Parathyroid adenoma (tissue), 2 donors: Measurements from ENCODE around the gene BCL2L1.

ENCODE experiments used
- H2AFZ ChIP-seq: fragments of 300-600 bp; sonication (generic); one replicate; pipeline ENCODE4 v1.7.0; 2017; ENCODE audit warnings: antibody characterized with exemption, mild to moderate bottlenecking
- H3K27ac ChIP-seq: fragments of 300-600 bp; sonication (generic); one replicate; pipeline ENCODE4 v1.7.0; 2017
- H3K27me3 ChIP-seq: fragments of 300-600 bp; sonication (generic); one replicate; pipeline ENCODE4 v1.7.0; 2017; ENCODE audit warnings: low read length; ENCODE audit not compliant: control insufficient read depth, insufficient read depth
- H3K36me3 ChIP-seq: fragments of 300-600 bp; sonication (generic); one replicate; pipeline ENCODE4 v1.7.0; 2017; ENCODE audit warnings: low read length; ENCODE audit not compliant: control insufficient read depth, insufficient read depth
- H3K4me1 ChIP-seq: fragments of 300-600 bp; sonication (generic); one replicate; pipeline ENCODE4 v1.7.0; 2017; ENCODE audit warnings: control low read depth
- H3K4me2 ChIP-seq: fragments of 300-600 bp; sonication (generic); one replicate; pipeline ENCODE4 v1.7.0; 2017; ENCODE audit warnings: low read length
- H3K4me3 ChIP-seq: fragments of 300-600 bp; sonication (generic); one replicate; pipeline ENCODE4 v1.7.0; 2017; ENCODE audit warnings: low read depth, low read length
- H3K79me2 ChIP-seq: fragments of 300-600 bp; sonication (generic); one replicate; pipeline ENCODE4 v1.7.0; 2017; ENCODE audit warnings: control low read depth
- H3K9ac ChIP-seq: fragments of 300-600 bp; sonication (generic); one replicate; pipeline ENCODE4 v1.7.0; 2017; ENCODE audit warnings: mild to moderate bottlenecking
- H3K9me3 ChIP-seq: fragments of 300-600 bp; sonication (generic); one replicate; pipeline ENCODE4 v1.7.0; 2017; ENCODE audit warnings: low read length; ENCODE audit not compliant: control insufficient read depth
- CTCF ChIP-seq: fragments of 300-600 bp; sonication (generic); IDR thresholded peaks from one replicate; pipeline ENCODE4 v1.7.0; 2017; ENCODE audit warnings: antibody characterized with exemption, mild to moderate bottlenecking
- donor health status: primary hyperparathyroidism.

The BCL2L1 gene

GRCh38 chr20:31676609-31676989, 46.1 kb downstream of the BCL2L1 start:
- H3K9ac ChIP-seq = no peak overlapping the region
- H2AFZ ChIP-seq = no peak overlapping the region
- H3K79me2 ChIP-seq = peaks cover 37% of the 10 kb centered on the region
- no peak for TF ChIP-seq CTCF
- no peaks in the 10 kb centered on the region for H3K36me3 ChIP-seq
- H3K4me2 ChIP-seq = no peak overlapping the region
- no peaks in the 10 kb centered on the region for H3K9me3 ChIP-seq
- H3K4me3 ChIP-seq = no peak overlapping the region
- no peaks in the 10 kb centered on the region for H3K27me3 ChIP-seq
- H3K27ac ChIP-seq = peak overlapping the region; percentile 64
- H3K4me1 ChIP-seq = peaks cover 31% of the 10 kb centered on the region

- Histone ChIP-seq H3K9ac (no peak overlapping the region), H3K36me3 (no peaks in the 10 kb centered on the region), H3K4me3 (no peak overlapping the region), H3K27ac (peak overlapping the region; percentile 64), H3K4me2 (no peak overlapping the region), H3K9me3 (no peaks in the 10 kb centered on the region), H3K27me3 (no peaks in the 10 kb centered on the region), H3K79me2 (peaks cover 42% of the 10 kb centered on the region), H3K4me1 (peaks cover 31% of the 10 kb centered on the region), H2AFZ (no peak overlapping the region)
- no peak for TF ChIP-seq CTCF
Measured at GRCh38 chr20:31675828-31676608, 46.6 kb downstream of the BCL2L1 start.

DNA sequence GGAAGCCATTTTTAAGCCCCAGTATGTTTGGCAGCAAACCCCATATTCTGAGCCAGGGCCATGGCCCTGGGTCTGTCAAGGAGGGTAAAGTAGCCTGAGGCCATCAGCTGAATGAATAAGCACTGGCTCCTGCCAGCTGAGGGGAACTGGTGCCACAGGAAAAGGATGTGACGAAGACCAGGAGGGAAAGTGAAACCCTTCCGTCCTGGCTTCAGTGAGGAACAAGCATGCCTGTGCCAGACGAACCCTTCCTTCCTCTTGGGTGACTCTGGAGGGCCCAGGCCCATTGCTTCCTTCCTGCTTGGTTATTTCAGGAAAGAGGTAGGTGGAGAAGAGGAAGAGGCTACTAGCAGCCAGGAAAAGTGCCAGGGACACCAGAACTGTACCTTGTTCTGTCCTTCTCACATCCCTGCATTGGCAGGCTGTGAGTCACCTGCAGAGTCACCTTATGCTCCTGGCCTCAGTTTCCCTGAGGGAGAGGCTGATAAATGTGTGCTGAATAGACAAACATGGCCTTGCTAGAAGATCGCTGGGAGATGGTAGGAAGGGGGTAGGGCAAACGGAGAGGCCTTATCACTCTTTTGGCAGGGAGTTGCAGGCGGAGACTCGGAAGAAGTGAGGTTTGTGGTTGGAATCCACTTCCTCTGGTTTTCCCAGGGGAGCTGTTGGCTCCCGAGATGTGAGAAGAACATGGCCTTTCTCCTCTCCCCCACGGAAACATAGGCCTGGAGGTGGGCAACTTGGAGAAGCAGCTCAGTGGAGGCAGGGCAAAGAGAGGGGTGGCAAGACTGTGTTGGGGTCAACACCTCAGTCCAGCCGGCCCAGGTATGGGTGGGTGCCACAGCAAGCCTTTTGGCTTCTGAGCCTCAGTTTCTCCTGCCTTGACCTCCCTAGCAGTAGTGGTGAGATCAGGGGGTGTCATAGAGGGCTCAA, 47.5 kb downstream of the BCL2L1 start:
- no peak overlapping the region for H3K4me2 ChIP-seq
- H3K4me3 ChIP-seq = no peak overlapping the region
- peak overlapping the region; percentile 64 for H3K27ac ChIP-seq
- peaks cover 51% of the 10 kb centered on the region for H3K79me2 ChIP-seq
- H3K9ac ChIP-seq = no peak overlapping the region
- no peaks in the 10 kb centered on the region for H3K27me3 ChIP-seq
- no peaks in the 10 kb centered on the region for H3K9me3 ChIP-seq
- no peak overlapping the region for H2AFZ ChIP-seq
- peaks cover 31% of the 10 kb centered on the region for H3K4me1 ChIP-seq
- no peak for TF ChIP-seq CTCF
- no peaks in the 10 kb centered on the region for H3K36me3 ChIP-seq

- H2AFZ ChIP-seq = no peak overlapping the region
- H3K79me2 ChIP-seq = peaks cover 61% of the 10 kb centered on the region
- H3K4me1 ChIP-seq = peaks cover 28% of the 10 kb centered on the region
- no peak for TF ChIP-seq CTCF
- no peak overlapping the region for H3K4me2 ChIP-seq
- H3K36me3 ChIP-seq = no peaks in the 10 kb centered on the region
- H3K9ac ChIP-seq = no peak overlapping the region
- no peaks in the 10 kb centered on the region for H3K27me3 ChIP-seq
- H3K4me3 ChIP-seq = no peak overlapping the region
- no peaks in the 10 kb centered on the region for H3K9me3 ChIP-seq
- H3K27ac ChIP-seq = peak overlapping the region; percentile 64
Measured at GRCh38 chr20:31673943-31674463, 48.7 kb downstream of the BCL2L1 start.
